Measurements from ENCODE around the gene C11orf86. TPM values are rescaled to one million over a fixed set of nuclear protein-coding genes. Genes with fewer than 3 reads are reported as not detected.
"Not testable (repeated sequence)": the region's sequence is repeated elsewhere in the genome, so short reads cannot be mapped to it uniquely, and the experiment has no call there.

Gene C11orf86
- total RNA-seq, 2 experiments from 2014 or later: not detected

- ChIA-PET POLR2A (no interaction called here), CTCF (interaction anchor here (0.6 kb wide), 1 partner anchor 619 kb away, joined by 3 read pairs; no protein-coding TSS in a partner anchor)
Measured at GRCh38 chr11:66983275-66983924, 8.3 kb downstream of the C11orf86 start.

- CTCF ChIA-PET: no interaction called here
Measured at GRCh38 chr11:66985508-66986177, 10.5 kb downstream of the C11orf86 start.

GRCh38 chr11:66986178-66986545 lies 11.1 kb downstream of the C11orf86 start:
- POLR2A ChIA-PET: no interaction called here
- CTCF ChIA-PET: no interaction called here

More at GRCh38 chr11:66985508-66986177, 10.5 kb downstream of the C11orf86 start:
- POLR2A ChIA-PET: no interaction called here

GRCh38 chr11:66987158-66987620 lies 12.1 kb downstream of the C11orf86 start:
- ChIA-PET CTCF (no interaction called here), POLR2A (no interaction called here)

GRCh38 chr11:66987924-66988637 lies 13.0 kb downstream of the C11orf86 start:
- CTCF ChIA-PET: no interaction called here

GRCh38 chr11:66988741-66989140 lies 13.6 kb downstream of the C11orf86 start:
- CTCF ChIA-PET, POLR2A ChIA-PET: not testable (repeated sequence)

More at GRCh38 chr11:66987924-66988637, 13.0 kb downstream of the C11orf86 start:
- POLR2A ChIA-PET: no interaction called here

GRCh38 chr11:66989360-66989759 lies 14.3 kb downstream of the C11orf86 start:
- POLR2A ChIA-PET: interaction anchor here (0.6 kb wide), 1 partner anchor 113 kb away, joined by 3 read pairs; no protein-coding TSS in a partner anchor
- CTCF ChIA-PET: not testable (repeated sequence)

GRCh38 chr11:66992041-66992440 lies 16.9 kb downstream of the C11orf86 start:
- ChIA-PET POLR2A (no interaction called here), CTCF (interaction anchor here (0.5 kb wide), 1 partner anchor 43 kb away, joined by 3 read pairs; no protein-coding TSS in a partner anchor)

GRCh38 chr11:66996609-66997273 lies 21.6 kb downstream of the C11orf86 start:
- POLR2A ChIA-PET: no interaction called here
- CTCF ChIA-PET: no interaction called here

- ChIA-PET CTCF (interaction anchor here (0.6 kb wide), 2 partner anchors 22 to 318 kb away, joined by 3 read pairs; no protein-coding TSS in a partner anchor), POLR2A (no interaction called here)
Measured at GRCh38 chr11:66999555-66999954, 24.5 kb downstream of the C11orf86 start.

GRCh38 chr11:67001332-67001731 lies 26.2 kb downstream of the C11orf86 start:
- CTCF ChIA-PET: no interaction called here
- POLR2A ChIA-PET: no interaction called here

GRCh38 chr11:67002297-67002913 lies 27.3 kb downstream of the C11orf86 start:
- ChIA-PET POLR2A (no interaction called here), CTCF (no interaction called here)

GRCh38 chr11:67002921-67003411 lies 27.9 kb downstream of the C11orf86 start:
- ChIA-PET POLR2A (no interaction called here), CTCF (no interaction called here)

GRCh38 chr11:67005200-67005599 lies 30.1 kb downstream of the C11orf86 start:
- CTCF ChIA-PET, POLR2A ChIA-PET: not testable (repeated sequence)

- POLR2A ChIA-PET: no interaction called here
- CTCF ChIA-PET: interaction anchor here (0.7 kb wide), 1 partner anchor 166 kb away, joined by 8 read pairs; no protein-coding TSS in a partner anchor
Measured at GRCh38 chr11:67006029-67006884, 31.2 kb downstream of the C11orf86 start.

- POLR2A ChIA-PET: no interaction called here
- CTCF ChIA-PET: no interaction called here
Measured at GRCh38 chr11:67007126-67007525, 32.0 kb downstream of the C11orf86 start.

GRCh38 chr11:67010296-67010905 lies 35.3 kb downstream of the C11orf86 start:
- ChIA-PET CTCF (interaction anchor here (1.5 kb wide), 1 partner anchor 14 kb away, joined by 3 read pairs; no protein-coding TSS in a partner anchor), POLR2A (no interaction called here)

GRCh38 chr11:67013511-67014045 lies 38.5 kb downstream of the C11orf86 start:
- ChIA-PET POLR2A (no interaction called here), CTCF (no interaction called here)

Measured in activated CD8-positive, alpha-beta memory T cell treated with anti-CD3 and anti-CD28 coated beads for 36 hours (primary cell).